DND-41 (cell line): ENCODE measurements around the gene ZCWPW1.
"Not testable (repeated sequence)": the region's sequence is repeated elsewhere in the genome, so short reads cannot be mapped to it uniquely, and the experiment has no call there.

ENCODE experiments used
- ATAC-seq: fragments of 200-7000 bp; cut with Tn5 transposase; 3 replicates; pipeline ENCODE4 v1.9.1; 2021; ENCODE audit warnings: low read depth; ENCODE audit not compliant: insufficient read depth
- DNase-seq: peaks from one replicate; pipeline ENCODE4 v3.0.0-alpha.2; 2020
- H2AFZ ChIP-seq: 2 replicates; pipeline ENCODE4 v1.6.0; 2012; ENCODE audit warnings: low read depth, low read length
- H3K27ac ChIP-seq: 2 replicates; pipeline ENCODE4 v1.5.1; 2012; ENCODE audit warnings: low read length, inconsistent platforms
- H3K27me3 ChIP-seq: fragments of 200-600 bp; sonication (generic); 2 replicates; pipeline ENCODE4 v1.6.0; 2012; ENCODE audit warnings: low read length, mild to moderate bottlenecking, inconsistent platforms; ENCODE audit not compliant: insufficient read depth, poor library complexity
- H3K36me3 ChIP-seq: 2 replicates; pipeline ENCODE4 v1.5.1; 2012; ENCODE audit warnings: low read length, inconsistent platforms; ENCODE audit not compliant: insufficient read depth
- H3K4me1 ChIP-seq: 2 replicates; pipeline ENCODE4 v1.5.1; 2012; ENCODE audit warnings: mild to moderate bottlenecking, low read length; ENCODE audit not compliant: insufficient read depth
- H3K4me2 ChIP-seq: 2 replicates; pipeline ENCODE4 v1.6.0; 2012; ENCODE audit warnings: mild to moderate bottlenecking, moderate library complexity, low read length, inconsistent platforms; ENCODE audit not compliant: insufficient read depth
- H3K4me3 ChIP-seq, 2 experiments: fragments of 200-600 bp in 1 of 2; shearing (Covaris generic) in 1 of 2; 2 replicates each; pipeline ENCODE4 v1.5.1; 2012 to 2016; ENCODE audit warnings: inconsistent platforms in 2 of 2, low read length in 2 of 2, mild to moderate bottlenecking in 2 of 2, low read depth in 1 of 2, moderate library complexity in 1 of 2
- H3K79me2 ChIP-seq: 2 replicates; pipeline ENCODE4 v1.6.0; 2012; ENCODE audit warnings: low read length, inconsistent platforms; ENCODE audit not compliant: insufficient read depth
- H3K9ac ChIP-seq: 2 replicates; pipeline ENCODE4 v1.6.0; 2012; ENCODE audit warnings: low read depth, mild to moderate bottlenecking, inconsistent platforms, low read length, moderate library complexity
- H3K9me3 ChIP-seq: 2 replicates; pipeline ENCODE4 v1.5.1; 2012; ENCODE audit warnings: low read length, moderate library complexity, mild to moderate bottlenecking, inconsistent platforms; ENCODE audit not compliant: insufficient read depth, severe bottlenecking
- H4K20me1 ChIP-seq: 2 replicates; pipeline ENCODE4 v1.6.0; 2012; ENCODE audit warnings: low read length; ENCODE audit not compliant: insufficient read depth
- CTCF ChIP-seq: IDR thresholded peaks from 2 replicates; pipeline ENCODE4 v1.5.1; 2012; ENCODE audit warnings: borderline replicate concordance, low read length, moderate library complexity, mild to moderate bottlenecking; ENCODE audit not compliant: poor library complexity, severe bottlenecking; ENCODE audit errors: extremely low read depth
- EZH2 ChIP-seq: IDR thresholded peaks from 3 replicates; pipeline ENCODE4 v1.6.1; 2012; ENCODE audit warnings: borderline replicate concordance, low read depth, mild to moderate bottlenecking, moderate library complexity, low read length, inconsistent platforms; ENCODE audit not compliant: severe bottlenecking

ZCWPW1 gene

DNA sequence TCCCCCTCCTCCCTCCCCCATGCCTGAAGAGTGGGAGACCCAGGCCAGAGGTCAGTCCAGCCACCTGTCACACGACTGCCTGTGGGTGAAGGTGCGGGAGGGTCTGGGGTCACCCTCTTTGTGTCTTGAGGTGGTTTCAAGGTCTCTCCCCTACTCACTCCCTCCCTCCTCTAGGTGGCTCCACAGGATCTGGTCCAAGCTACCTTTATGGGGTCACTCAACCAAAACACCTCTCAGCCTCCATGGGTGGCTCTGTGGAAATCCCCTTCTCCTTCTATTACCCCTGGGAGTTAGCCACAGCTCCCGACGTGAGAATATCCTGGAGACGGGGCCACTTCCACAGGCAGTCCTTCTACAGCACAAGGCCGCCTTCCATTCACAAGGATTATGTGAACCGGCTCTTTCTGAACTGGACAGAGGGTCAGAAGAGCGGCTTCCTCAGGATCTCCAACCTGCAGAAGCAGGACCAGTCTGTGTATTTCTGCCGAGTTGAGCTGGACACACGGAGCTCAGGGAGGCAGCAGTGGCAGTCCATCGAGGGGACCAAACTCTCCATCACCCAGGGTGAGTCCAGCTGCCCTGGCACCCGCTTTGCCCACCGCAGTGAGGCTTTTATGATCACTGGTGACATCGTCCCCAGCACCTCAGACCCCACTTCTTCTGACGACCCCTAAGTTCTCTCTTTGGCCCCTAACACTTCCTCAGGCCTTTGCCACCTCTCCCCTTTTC, 54.5 kb downstream of the ZCWPW1 start:
- ATAC-seq, H3K9ac ChIP-seq, H2AFZ ChIP-seq, H3K27me3 ChIP-seq, H3K27ac ChIP-seq, H3K4me3 ChIP-seq, H4K20me1 ChIP-seq, H3K36me3 ChIP-seq, H3K79me2 ChIP-seq, DNase-seq, H3K9me3 ChIP-seq, H3K4me2 ChIP-seq: not testable (repeated sequence)
- H3K4me1 ChIP-seq = peaks cover 13% of the 10 kb centered on the region
- peak; percentile 37 for TF ChIP-seq CTCF

DNA sequence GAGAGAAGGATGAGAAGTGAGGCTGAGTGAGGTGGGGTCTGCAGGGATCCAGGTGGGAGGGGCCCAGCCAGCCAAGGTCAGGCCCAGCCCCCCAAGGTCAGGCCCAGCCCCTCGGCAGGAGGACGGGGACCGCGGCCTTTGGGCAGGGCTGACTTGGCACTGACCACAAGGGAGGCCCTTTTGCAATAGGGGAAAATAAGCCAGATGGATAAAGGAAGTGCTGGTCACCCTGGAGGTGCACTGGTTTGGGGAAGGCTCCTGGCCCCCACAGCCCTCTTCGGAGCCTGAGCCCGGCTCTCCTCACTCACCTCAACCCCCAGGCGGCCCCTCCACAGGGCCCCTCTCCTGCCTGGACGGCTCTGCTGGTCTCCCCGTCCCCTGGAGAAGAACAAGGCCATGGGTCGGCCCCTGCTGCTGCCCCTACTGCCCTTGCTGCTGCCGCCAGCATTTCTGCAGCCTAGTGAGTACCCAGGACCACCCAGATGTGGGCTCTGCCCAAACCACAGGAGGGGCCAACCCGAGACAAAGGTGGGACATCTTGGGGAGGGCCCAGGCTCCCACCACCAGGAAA, 55.2 kb downstream of the ZCWPW1 start, which contains the start of gene PILRA:
TSS of gene PILRA (plus strand) at position 227 of the 571 bp plus-strand sequence. CDS start at position 397, 170 bp downstream.
- no peaks in the 10 kb centered on the region for H3K27me3 ChIP-seq
- no peaks in the 10 kb centered on the region for H3K9me3 ChIP-seq
- H2AFZ ChIP-seq = peak within 1 kb of the TSS; percentile 76
- DNase-seq (no peak), ATAC-seq (no peak)
- peaks cover 5% of the 10 kb centered on the region for H3K36me3 ChIP-seq
- H3K4me3 ChIP-seq = no peak within 1 kb of the TSS
- no peak within 1 kb of the TSS for H3K4me2 ChIP-seq
- H3K27ac ChIP-seq = peak within 1 kb of the TSS; percentile 61
- H3K4me1 ChIP-seq = peaks cover 13% of the 10 kb centered on the region
- peaks cover 3% of the 10 kb centered on the region; the same call in 1 of the 2 replicates for H4K20me1 ChIP-seq
- H3K79me2 ChIP-seq = no peaks in the 10 kb centered on the region
- H3K9ac ChIP-seq = no peak within 1 kb of the TSS
- no peak for TF ChIP-seq EZH2
- no peak for TF ChIP-seq CTCF

DNA sequence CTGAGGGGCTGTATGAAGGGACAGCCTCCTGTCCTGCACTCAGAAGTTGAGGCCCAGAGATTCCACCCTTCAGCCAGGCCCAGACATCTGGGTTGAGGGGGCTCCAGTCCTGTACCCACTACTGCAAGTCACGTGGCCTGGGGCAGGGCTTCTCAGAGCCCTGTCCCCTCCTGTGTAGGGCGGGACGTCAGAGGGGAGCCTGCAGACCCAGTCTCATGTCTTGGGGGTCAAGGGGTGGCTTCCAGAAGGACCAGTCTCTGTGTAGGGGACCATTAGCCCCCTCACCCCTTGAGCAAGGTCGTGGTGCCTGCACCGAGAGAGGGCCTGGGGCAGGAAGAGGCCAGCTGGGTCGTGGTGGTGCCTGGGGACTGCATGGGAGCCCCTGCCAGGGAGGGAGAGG, 55.8 kb downstream of the ZCWPW1 start:
- peak; percentile 8; the same call in 1 of the 3 replicates for ATAC-seq
- H3K4me2 ChIP-seq = no peak overlapping the region
- DNase-seq = no peak
- TF ChIP-seq EZH2 (no peak), CTCF (no peak)
- H3K36me3 ChIP-seq = peaks cover 11% of the 10 kb centered on the region
- no peak overlapping the region for H3K4me3 ChIP-seq
- no peaks in the 10 kb centered on the region for H3K27me3 ChIP-seq
- H3K4me1 ChIP-seq = peaks cover 13% of the 10 kb centered on the region
- H3K27ac ChIP-seq = peak overlapping the region; percentile 61
- no peak overlapping the region for H3K9ac ChIP-seq
- H4K20me1 ChIP-seq = peaks cover 3% of the 10 kb centered on the region; the same call in 1 of the 2 replicates
- H2AFZ ChIP-seq = peak overlapping the region; percentile 76
- no peaks in the 10 kb centered on the region for H3K9me3 ChIP-seq
- no peaks in the 10 kb centered on the region for H3K79me2 ChIP-seq
